GOT3 (cell line): Measurements from ENCODE around the gene PRUNE2.
A peak's percentile ranks its signal among the peaks of the same experiment; 100 is the strongest.
"Not testable (repeated sequence)": the region's sequence is repeated elsewhere in the genome, so short reads cannot be mapped to it uniquely, and the experiment has no call there.

Source experiments
- DNase-seq: peaks from one replicate; lab custom pipeline; 2025; ENCODE audit warnings: mixed read lengths; lab: John Stamatoyannopoulos, UW

Gene PRUNE2, protein sequence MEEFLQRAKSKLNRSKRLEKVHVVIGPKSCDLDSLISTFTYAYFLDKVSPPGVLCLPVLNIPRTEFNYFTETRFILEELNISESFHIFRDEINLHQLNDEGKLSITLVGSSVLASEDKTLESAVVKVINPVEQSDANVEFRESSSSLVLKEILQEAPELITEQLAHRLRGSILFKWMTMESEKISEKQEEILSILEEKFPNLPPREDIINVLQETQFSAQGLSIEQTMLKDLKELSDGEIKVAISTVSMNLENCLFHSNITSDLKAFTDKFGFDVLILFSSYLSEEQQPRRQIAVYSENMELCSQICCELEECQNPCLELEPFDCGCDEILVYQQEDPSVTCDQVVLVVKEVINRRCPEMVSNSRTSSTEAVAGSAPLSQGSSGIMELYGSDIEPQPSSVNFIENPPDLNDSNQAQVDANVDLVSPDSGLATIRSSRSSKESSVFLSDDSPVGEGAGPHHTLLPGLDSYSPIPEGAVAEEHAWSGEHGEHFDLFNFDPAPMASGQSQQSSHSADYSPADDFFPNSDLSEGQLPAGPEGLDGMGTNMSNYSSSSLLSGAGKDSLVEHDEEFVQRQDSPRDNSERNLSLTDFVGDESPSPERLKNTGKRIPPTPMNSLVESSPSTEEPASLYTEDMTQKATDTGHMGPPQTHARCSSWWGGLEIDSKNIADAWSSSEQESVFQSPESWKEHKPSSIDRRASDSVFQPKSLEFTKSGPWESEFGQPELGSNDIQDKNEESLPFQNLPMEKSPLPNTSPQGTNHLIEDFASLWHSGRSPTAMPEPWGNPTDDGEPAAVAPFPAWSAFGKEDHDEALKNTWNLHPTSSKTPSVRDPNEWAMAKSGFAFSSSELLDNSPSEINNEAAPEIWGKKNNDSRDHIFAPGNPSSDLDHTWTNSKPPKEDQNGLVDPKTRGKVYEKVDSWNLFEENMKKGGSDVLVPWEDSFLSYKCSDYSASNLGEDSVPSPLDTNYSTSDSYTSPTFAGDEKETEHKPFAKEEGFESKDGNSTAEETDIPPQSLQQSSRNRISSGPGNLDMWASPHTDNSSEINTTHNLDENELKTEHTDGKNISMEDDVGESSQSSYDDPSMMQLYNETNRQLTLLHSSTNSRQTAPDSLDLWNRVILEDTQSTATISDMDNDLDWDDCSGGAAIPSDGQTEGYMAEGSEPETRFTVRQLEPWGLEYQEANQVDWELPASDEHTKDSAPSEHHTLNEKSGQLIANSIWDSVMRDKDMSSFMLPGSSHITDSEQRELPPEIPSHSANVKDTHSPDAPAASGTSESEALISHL (N-terminal part only)

DNA sequence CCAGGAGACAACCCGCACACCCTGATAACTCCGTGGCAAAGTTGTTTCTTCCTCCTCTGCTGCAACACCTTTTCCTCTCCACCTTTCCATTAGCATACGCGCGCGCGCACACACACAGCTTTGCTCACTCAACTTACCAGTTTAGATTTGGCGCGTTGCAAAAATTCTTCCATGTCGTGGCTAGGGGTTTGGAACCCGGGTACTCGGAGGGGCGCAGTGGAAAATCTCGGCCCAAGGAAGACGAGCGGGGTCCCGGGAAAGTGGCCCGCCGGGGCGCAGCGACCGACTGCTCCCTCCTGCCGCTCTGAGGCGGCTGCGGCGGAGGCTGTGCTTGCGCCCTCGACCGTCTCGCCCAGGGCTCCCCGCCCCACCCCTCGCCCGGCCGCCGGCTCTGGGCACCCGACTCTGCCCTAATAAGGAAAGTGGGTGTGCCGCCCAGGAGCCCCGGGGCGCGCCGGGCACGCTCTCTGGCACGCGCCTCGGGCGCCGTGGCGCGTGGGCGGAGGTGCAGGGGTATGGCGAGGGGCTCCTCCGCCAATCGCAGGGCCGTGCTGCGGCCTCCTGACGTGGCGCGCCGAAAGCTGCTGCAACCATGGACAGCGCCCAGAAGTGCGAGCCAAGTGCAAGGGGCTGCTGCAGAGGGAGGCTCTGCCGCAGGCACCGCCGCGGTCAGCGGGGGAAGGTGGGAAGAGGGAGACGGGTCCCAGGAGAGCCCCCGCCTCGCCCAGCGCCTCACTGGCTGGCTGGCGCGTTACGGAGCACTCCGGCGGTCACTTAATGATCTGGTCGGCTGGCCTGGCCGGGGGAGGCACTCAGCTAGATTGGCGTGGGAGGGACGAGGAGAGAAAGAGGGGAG lies at the start of gene PRUNE2:
Gene PRUNE2, minus strand, starts transcription at position 324 of the 856 bp plus-strand sequence. Its CDS starts 151 bp downstream, at position 173.
- peak; percentile 25 for DNase-seq

DNA sequence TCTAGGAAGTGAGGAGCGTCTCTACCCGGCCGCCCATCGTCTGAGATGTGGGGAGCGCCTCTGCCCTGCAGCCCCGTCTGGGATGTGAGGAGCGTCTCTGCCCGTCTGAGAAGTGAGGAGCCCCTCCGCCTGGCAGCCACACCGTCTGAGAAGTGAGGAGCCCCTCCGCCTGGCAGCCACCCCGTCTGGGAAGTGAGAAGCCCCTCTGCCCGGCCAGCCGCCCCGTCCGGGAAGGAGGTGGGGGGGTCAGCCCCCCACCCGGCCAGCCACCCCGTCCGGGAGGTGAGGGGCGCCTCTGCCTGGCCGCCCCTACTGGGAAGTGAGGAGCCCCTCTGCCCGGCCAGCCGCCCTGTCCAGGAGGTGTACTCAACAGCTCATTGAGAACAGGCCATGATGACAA lies 49.5 kb upstream of the PRUNE2 start:
- DNase-seq, result not testable (repeated sequence)

DNA sequence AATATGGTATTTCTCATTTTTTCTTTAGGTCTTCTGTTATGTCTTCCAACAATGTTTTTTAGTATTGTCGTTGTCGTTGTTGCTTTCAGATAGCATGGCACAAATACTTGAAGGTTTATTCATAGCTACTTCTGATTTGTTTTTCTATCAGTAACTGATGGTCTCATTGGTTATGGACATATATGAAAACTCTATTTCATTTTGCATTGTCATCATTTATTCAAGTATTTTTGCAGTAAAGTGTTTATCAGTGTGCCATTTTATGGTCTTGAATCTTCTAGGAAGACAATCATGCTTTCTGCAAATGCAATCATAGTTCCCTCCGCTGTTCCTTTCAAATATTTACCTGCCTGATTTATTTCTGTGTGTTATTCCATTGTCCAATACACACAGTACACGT lies 44.0 kb upstream of the PRUNE2 start:
- DNase-seq, result no peak

GRCh38 chr9:76944011-76944410 lies 38.1 kb upstream of the PRUNE2 start:
- DNase-seq, result no peak

- no peak for DNase-seq
Observed at GRCh38 chr9:76943054-76943453, 37.1 kb upstream of the PRUNE2 start.

GRCh38 chr9:76932757-76933156 lies 26.8 kb upstream of the PRUNE2 start:
- no peak for DNase-seq

DNA sequence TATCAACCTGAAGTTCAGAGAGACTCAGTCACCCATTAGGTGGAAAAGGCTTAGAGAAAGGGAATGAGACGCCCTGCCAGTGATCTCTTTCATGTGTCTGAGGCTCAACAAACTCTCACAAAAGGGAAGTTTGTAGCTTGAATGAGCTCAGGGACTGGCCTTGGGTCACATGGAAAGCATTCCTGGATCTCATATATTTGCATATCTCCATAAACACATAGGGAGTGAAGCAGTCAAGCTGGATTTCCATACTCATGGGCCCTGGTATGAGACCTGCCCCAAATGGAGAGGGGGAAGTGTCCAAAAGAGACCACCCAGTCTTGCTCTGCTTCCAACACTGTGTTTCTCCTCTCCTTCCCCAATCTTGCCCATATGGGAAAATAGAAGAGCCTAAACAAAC lies 26.4 kb upstream of the PRUNE2 start:
- DNase-seq, result no peak

- DNase-seq, result no peak
Observed at GRCh38 chr9:76927540-76928240, 21.8 kb upstream of the PRUNE2 start.

DNA sequence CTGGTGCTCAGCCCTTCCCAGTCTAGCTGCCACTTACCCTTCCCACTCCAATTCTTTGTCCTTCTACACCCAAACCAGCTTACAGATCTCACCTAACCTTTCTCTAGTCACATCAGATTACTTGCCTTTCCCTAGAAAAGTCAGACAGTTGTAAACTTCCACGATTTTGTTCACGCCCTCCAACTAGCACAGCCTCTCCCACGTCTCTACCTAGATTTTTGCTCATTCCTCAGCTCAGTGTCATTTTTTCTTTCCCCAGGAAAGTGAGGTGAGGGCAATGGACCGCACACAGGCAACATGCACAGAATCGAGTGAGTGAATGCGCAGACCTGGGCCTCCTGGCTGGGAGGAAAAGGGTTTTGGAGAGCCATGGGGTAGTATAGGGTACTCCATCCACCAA lies 20.9 kb upstream of the PRUNE2 start:
- DNase-seq, result no peak

DNA sequence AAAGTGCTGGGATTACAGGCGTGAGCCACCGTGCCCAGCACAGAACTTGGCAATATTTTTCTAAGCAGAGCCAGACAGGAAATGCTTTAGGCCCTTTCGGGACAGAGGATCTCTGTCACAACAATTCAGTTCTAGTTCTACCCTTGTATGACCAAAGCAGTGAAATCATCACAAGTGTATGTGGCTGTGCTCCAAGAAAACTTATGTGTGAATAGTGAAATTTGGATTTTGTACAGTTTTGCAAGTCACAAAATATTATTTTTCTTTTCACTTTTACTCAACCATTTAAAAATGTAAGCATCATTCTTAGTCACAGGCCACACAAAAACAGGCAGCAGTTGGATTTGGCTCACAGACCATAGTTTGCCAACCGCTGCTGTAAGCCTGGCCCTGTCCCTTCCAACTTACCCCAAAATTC lies 20.4 kb upstream of the PRUNE2 start:
- DNase-seq, result no peak

GRCh38 chr9:76921165-76921564 lies 15.3 kb upstream of the PRUNE2 start:
- DNase-seq, result no peak

DNA sequence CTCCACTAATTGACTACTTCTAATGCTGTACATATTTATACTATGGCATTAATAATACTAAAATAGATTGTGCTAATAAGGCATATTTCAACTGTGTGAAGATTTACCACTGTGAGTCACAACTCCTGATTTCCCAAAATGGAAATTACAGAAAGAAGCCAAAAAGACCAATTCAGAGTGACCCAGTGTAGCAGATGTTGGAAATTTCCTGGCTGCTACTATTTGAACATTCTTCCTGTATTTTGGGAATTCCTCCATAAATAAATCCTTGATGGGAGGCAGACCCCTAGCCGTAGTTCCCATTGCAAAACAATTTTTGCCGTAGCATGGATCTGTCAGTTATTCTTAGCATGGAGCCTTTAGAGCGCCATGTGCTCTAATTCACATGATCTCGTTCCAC lies 11.4 kb upstream of the PRUNE2 start:
- no peak for DNase-seq

DNA sequence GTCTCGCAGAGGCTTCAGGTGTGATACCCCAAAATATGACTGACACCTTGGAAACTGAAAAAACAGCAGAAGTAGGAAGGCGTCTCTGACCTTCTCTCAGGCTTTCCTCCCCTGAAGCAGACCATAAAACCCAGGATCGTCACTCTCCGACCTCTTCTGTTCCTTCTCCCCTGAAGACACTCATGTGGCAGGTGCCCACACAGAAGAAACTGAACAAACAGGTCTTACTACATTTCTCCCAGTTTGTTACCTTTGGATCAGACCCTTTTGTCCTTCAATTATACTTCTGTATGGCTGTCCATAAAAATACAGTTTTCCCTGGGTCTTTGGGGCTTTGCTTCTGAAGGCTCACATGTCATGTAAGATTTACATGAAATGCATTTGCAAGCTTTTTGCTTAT lies 10.3 kb upstream of the PRUNE2 start:
- DNase-seq, result no peak

- no peak for DNase-seq
Observed at GRCh38 chr9:76913467-76913866, 7.6 kb upstream of the PRUNE2 start.

DNA sequence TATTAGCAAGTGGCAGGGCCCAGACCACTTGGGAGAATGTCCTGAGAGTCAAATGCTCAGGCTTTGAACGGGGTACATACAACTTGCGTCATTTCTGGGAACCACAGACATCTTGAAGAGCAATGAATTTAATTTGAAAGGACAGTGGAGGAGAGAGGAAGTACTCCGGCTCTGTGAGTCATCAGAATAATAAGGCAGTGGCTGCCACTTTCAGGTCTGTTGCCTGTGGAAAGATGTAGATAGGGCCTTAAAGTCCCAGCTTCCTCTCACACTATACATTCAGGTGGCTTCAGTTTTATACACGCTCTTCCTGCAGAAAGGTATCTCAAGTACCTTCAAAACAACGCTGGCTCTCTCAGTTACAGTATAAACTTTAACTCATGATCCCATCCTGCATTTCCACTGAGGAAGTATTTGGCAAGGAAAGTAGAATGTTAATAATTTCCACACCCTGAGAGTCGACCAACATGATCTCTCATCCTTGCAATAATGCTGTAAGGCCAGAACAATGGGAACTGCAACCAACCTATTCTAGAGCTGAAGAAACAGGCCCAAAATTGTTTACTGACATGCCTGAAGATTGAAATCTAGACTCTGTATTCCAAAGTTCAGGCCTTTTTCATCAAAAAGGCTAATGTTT lies 6.8 kb upstream of the PRUNE2 start:
- DNase-seq, result no peak

DNA sequence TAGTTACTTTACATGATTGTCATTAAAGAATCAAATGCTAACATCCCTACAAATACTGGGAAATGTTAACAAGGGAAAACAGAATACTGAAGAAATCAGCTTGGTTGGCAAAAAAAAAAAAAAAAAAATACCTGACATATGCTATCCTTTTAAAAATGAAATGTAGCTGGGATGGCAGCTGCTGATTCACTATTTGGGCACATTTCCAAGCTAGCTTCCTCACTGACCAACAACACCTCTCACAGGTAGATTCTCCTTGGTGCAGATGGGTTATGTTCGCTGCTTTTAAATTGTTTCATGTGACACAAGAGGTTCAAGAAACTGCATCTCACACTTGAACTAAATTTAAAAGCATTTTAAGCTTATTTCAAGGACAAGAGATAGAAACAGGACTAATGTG lies 6.1 kb upstream of the PRUNE2 start:
- no peak for DNase-seq

GRCh38 chr9:76910861-76911260 lies 4.9 kb upstream of the PRUNE2 start:
- DNase-seq, result no peak

DNA sequence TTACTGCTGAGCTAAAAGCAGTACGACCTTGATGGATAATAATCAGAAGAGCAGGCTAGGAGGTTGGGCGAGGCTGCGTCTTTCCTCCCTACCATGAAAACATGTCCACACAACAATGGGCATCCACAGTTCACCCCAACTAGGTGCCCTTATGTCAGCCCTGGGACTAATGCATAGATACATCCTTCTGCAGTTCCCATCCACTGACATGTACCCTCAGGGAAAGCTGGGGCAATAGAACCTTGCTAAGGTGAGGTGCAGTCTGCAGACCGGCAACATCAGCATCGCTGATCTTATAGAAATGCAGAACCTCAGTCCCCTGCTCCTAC lies 697 bp upstream of the PRUNE2 start:
- no peak for DNase-seq

DNA sequence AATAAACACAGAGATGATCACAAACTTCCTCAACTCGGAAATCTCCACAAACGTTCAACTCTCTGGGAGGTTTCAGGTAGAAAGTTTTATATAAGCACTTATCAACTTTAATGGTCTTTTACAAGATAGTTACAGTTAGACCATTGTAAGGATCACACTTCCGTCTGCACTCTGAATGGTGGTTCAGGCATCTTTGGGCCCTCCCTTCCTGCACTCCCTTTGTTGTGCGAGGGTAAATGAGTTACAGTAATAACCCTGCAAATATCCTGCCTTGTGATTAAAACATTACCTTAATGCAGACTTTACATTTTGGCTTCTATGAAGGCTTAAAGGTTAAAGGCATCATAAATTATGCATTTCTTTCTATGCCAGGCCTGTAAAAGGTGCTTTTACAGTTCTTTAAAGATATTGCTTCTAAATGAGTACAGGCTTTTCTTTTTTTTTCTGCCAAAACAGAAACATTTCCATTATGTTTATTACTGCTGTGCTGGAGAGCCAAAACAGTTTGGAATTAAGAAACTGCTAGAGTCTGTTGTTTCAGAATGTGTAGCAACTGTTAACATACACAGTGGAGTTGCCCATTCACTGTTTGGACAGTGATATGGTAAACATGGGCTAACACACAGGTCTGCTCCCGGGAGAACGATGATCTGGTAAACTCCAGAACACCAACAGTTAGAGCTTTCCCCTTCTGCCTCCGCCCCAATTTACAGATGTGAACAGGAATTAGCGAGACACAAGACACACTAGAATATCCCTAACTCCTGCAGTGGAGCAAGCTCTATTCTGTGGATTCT lies 1.1 kb downstream of the PRUNE2 start:
- no peak for DNase-seq
